K562 (cell line): Measurements from ENCODE around the gene GIPC3. TPM values are rescaled to one million over a fixed set of nuclear protein-coding genes. Genes with fewer than 3 reads are reported as not detected.
A peak's percentile ranks its signal among the peaks of the same experiment; 100 is the strongest.

Source experiments
- BCL6 ChIP-seq: fragments of 250-450 bp; sonication (Bioruptor Pico); IDR thresholded peaks from 2 replicates; pipeline ENCODE4 v1.4.0; 2020
- CBFB ChIP-seq: sonication (generic); formaldehyde crosslinking; IDR thresholded peaks from 2 replicates; pipeline ENCODE4 v1.4.0; 2020; ENCODE audit warnings: mild to moderate bottlenecking, missing genetic modification reagents
- FOXA1 ChIP-seq: fragments of 450-650 bp; IDR thresholded peaks from 2 replicates; pipeline ENCODE4 v1.6.1; 2016; ENCODE audit warnings: mild to moderate bottlenecking, borderline replicate concordance
- FOXK1 ChIP-seq: sonication (generic); formaldehyde crosslinking; IDR thresholded peaks from 2 replicates; pipeline ENCODE4 v1.8.0; 2022; ENCODE audit warnings: missing genetic modification reagents, mild to moderate bottlenecking, borderline replicate concordance
- HDAC6 ChIP-seq: IDR thresholded peaks from 2 replicates; pipeline ENCODE4 v1.6.1; 2012; ENCODE audit warnings: low read depth, mild to moderate bottlenecking, control low read depth, inconsistent platforms, low read length, moderate library complexity
- KAT2B ChIP-seq: IDR thresholded peaks from one replicate; pipeline ENCODE4 v1.6.1; 2012; ENCODE audit warnings: low read depth, mild to moderate bottlenecking, control low read depth, inconsistent platforms, low read length, moderate library complexity
- MNT ChIP-seq, 2 experiments: fragments of 450-650 bp; conservative IDR thresholded peaks; 2 replicates each; pipeline ENCODE4 v1.6.1; 2017; ENCODE audit warnings: mild to moderate bottlenecking in 2 of 2, moderate library complexity in 2 of 2
- RAD21 ChIP-seq, 2 experiments: fragments of 250-450 bp in 1 of 2; fragments of 450-650 bp in 1 of 2; sonication (Bioruptor Pico) in 1 of 2; formaldehyde crosslinking in 1 of 2; IDR thresholded peaks in 1 of 2; conservative IDR thresholded peaks in 1 of 2; 2 replicates each; pipeline versions ENCODE4 v1.4.0 to v1.8.0; 2020 to 2022; ENCODE audit warnings: mild to moderate bottlenecking in 2 of 2, moderate library complexity in 1 of 2
- ZNF318 ChIP-seq, 2 experiments: fragments of 450-650 bp; IDR thresholded peaks; 2 replicates each; pipeline ENCODE4 v1.6.1; 2016; ENCODE audit warnings: mild to moderate bottlenecking in 2 of 2, borderline replicate concordance in 1 of 2, low read depth in 1 of 2, moderate library complexity in 1 of 2
- ZNF398 ChIP-seq: fragments of 250-450 bp; sonication (Bioruptor Pico); IDR thresholded peaks from 2 replicates; pipeline ENCODE4 v1.8.0; 2021; ENCODE audit warnings: moderate library complexity, mild to moderate bottlenecking, inconsistent platforms
- ZNF639 ChIP-seq, 2 experiments: fragments of 200-800 bp in 1 of 2; sonication (Bioruptor generic) in 1 of 2; sonication (generic) in 1 of 2; formaldehyde crosslinking in 1 of 2; IDR thresholded peaks in 1 of 2; conservative IDR thresholded peaks in 1 of 2; 2 replicates each; pipeline versions ENCODE4 v1.5.0 to v1.6.1; 2016 to 2020; ENCODE audit warnings: missing compliant biosample characterization in 1 of 2, missing genetic modification characterization in 1 of 2, missing genetic modification reagents in 1 of 2
- polyA plus RNA-seq, 8 experiments: library from polyadenylated mRNA; depleted of rRNA in 4 of 8; stranded (reverse) in 5 of 8; unstranded in 3 of 8; fragments of >200 nt; fragmentation: Nextera tagmentation in 2 of 8; fragmentation: Illumina TruSeq in 1 of 8; extraction: Ambion mirVana in 2 of 8; extraction: Trizol in 1 of 8; gene quantifications; 2 replicates each; pipeline versions ENCODE4 v1.2.1 to v1.2.3, GENCODE V29; 2011 to 2014; ENCODE audit warnings: inconsistent platforms in 1 of 8, missing spikeins in 1 of 8
- total RNA-seq, 7 experiments: library from RNA; depleted of rRNA in 6 of 7; stranded (reverse); fragments of >200 nt in 6 of 7; fragmentation: Illumina TruSeq in 2 of 7; extraction: Trizol in 2 of 7; gene quantifications; 2 replicates each; pipeline versions ENCODE4 v1.2.1 to v1.2.3, GENCODE V29; 2011 to 2021; ENCODE audit warnings: low replicate concordance in 1 of 7

Gene GIPC3
- total and polyA plus RNA-seq, 9 of the 15 experiments (the other 6 are each of a cell fraction or from before 2014, with no cell fraction given): 0.03 to 3.6 (median 1.5) TPM; not detected in 1

- TF ChIP-seq ZNF398: no peak
- no peak for TF ChIP-seq FOXK1
- TF ChIP-seq BCL6 (CRISPR knock-in tag): no peak
- no peak for TF ChIP-seq ZNF318 (IDR thresholded peaks at IDR 0.05; ENCODE audit: borderline replicate concordance in 1 of 2, low read depth in 1 of 2)
- TF ChIP-seq KAT2B: no peak
- TF ChIP-seq RAD21 (CRISPR knock-in tag; conservative IDR thresholded peaks at IDR 0.05 in 1 of 2, IDR thresholded peaks at IDR 0.05 in 1 of 2): no peak
- TF ChIP-seq FOXA1: no peak
- TF ChIP-seq ZNF639 (CRISPR knock-in tag; conservative IDR thresholded peaks at IDR 0.05 in 1 of 2, IDR thresholded peaks at IDR 0.05 in 1 of 2): 0 out of 4 replicates have a peak, but pooled peaks of 1 of the 2 experiments have one; percentile 2
- TF ChIP-seq HDAC6: no peak
- TF ChIP-seq CBFB (CRISPR knock-in tag): no peak
- TF ChIP-seq MNT (conservative IDR thresholded peaks at IDR 0.05): no peak
Observed at GRCh38 chr19:3585301-3586126, at the start of gene GIPC3 (continued).
